ENCODE measurements around the gene UMOD.

The UMOD gene

DNA sequence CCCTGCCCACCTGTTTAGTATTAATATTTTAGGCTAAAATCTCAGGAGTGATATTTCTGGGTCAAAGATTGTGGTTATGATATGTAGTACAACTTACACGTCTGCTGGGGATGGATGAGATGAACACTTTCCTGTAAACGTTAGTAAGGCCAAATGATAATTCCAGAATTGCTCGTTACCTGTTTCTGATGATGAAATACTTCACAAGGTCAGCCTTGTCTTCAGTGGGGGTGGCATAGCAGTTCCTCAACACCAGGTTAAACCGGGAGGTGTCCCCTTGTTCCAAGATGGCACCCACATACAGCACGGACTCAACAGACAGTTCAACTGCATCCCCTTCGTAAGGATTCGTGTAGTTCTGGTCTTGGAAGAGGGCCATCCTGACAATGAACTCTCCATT, 34.5 kb downstream of the UMOD start:
- Histone ChIP-seq H3F3A (ENCODE audit: control insufficient read depth, insufficient read depth) (no peaks in the 10 kb centered on the region), H3K79me2 (ENCODE audit: control insufficient read depth, low read length) (no peaks in the 10 kb centered on the region), H4K20me1 (ENCODE audit: control insufficient read depth, insufficient read depth, low read depth, low read length) (no peaks in the 10 kb centered on the region), H3K9me3 (ENCODE audit: control insufficient read depth, insufficient read depth, low read length) (no peaks in the 10 kb centered on the region), H3K4me3 (ENCODE audit: low read length) (no peak overlapping the region), H3K36me3 (ENCODE audit: control insufficient read depth, low read length) (no peaks in the 10 kb centered on the region), H3K4me1 (ENCODE audit: control insufficient read depth, low read length) (no peaks in the 10 kb centered on the region), H3K4me2 (ENCODE audit: low read length) (no peak overlapping the region), H3K27me3 (ENCODE audit: control insufficient read depth, low read length) (no peaks in the 10 kb centered on the region), H3K9me2 (replicated peaks; ENCODE audit: control insufficient read depth, low read length) (no peaks in the 10 kb centered on the region), H3K27ac (ENCODE audit: low read depth, low read length) (no peak overlapping the region)
- TF ChIP-seq CTCF (IDR thresholded peaks at IDR 0.05; ENCODE audit: low read depth, low read length, poor library complexity, severe bottlenecking), result no peak
- TF ChIP-seq EZH2phosphoT487 (IDR thresholded peaks at IDR 0.05; ENCODE audit: borderline replicate concordance, low read length), result no peak

- H3K4me1 ChIP-seq (ENCODE audit: control insufficient read depth, low read length), result no peaks in the 10 kb centered on the region
Observed at GRCh38 chr16:20317117-20317516, 35.4 kb downstream of the UMOD start.

DNA sequence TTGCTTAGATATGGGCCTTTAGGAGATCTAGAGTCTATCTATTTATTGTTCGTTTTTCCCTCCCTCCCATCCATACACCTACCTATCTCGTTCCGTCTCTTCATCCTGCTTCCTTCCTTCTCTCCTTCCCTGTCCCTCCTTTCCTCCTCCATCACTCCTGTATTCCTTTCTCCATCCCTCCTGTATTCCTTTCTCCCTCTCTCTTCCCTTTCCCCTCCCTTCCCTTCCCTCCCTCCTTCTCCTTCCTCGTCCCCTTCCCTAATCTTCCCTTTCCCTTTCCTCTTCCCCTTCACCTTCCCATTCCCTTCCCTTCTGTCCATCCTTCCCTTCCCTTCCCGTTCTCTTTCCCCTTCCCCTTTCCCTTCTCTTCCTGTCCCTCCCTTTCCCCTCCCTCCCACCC, 35.8 kb downstream of the UMOD start:
- Histone ChIP-seq H3K27ac (ENCODE audit: low read depth, low read length) (no peak overlapping the region), H4K20me1 (ENCODE audit: control insufficient read depth, insufficient read depth, low read depth, low read length) (no peaks in the 10 kb centered on the region), H3K79me2 (ENCODE audit: control insufficient read depth, low read length) (no peaks in the 10 kb centered on the region), H3F3A (ENCODE audit: control insufficient read depth, insufficient read depth) (no peaks in the 10 kb centered on the region), H3K36me3 (ENCODE audit: control insufficient read depth, low read length) (no peaks in the 10 kb centered on the region), H3K27me3 (ENCODE audit: control insufficient read depth, low read length) (no peaks in the 10 kb centered on the region), H3K4me1 (ENCODE audit: control insufficient read depth, low read length) (no peaks in the 10 kb centered on the region), H3K9me3 (ENCODE audit: control insufficient read depth, insufficient read depth, low read length) (no peaks in the 10 kb centered on the region), H3K4me3 (ENCODE audit: low read length) (no peak overlapping the region), H3K4me2 (ENCODE audit: low read length) (no peak overlapping the region), H3K9me2 (replicated peaks; ENCODE audit: control insufficient read depth, low read length) (no peaks in the 10 kb centered on the region)
- TF ChIP-seq CTCF (IDR thresholded peaks at IDR 0.05; ENCODE audit: low read depth, low read length, poor library complexity, severe bottlenecking), result no peak
- TF ChIP-seq EZH2phosphoT487 (IDR thresholded peaks at IDR 0.05; ENCODE audit: borderline replicate concordance, low read length), result no peak

More at GRCh38 chr16:20317117-20317516, 35.4 kb downstream of the UMOD start:
- Histone ChIP-seq H4K20me1 (ENCODE audit: control insufficient read depth, insufficient read depth, low read depth, low read length) (no peaks in the 10 kb centered on the region), H3K36me3 (ENCODE audit: control insufficient read depth, low read length) (no peaks in the 10 kb centered on the region), H3F3A (ENCODE audit: control insufficient read depth, insufficient read depth) (no peaks in the 10 kb centered on the region), H3K9me2 (replicated peaks; ENCODE audit: control insufficient read depth, low read length) (no peaks in the 10 kb centered on the region), H3K27ac (ENCODE audit: low read depth, low read length) (no peak overlapping the region), H3K79me2 (ENCODE audit: control insufficient read depth, low read length) (no peaks in the 10 kb centered on the region), H3K4me2 (ENCODE audit: low read length) (no peak overlapping the region), H3K27me3 (ENCODE audit: control insufficient read depth, low read length) (no peaks in the 10 kb centered on the region), H3K4me3 (ENCODE audit: low read length) (no peak overlapping the region), H3K9me3 (ENCODE audit: control insufficient read depth, insufficient read depth, low read length) (no peaks in the 10 kb centered on the region)
- TF ChIP-seq EZH2phosphoT487 (IDR thresholded peaks at IDR 0.05; ENCODE audit: borderline replicate concordance, low read length), result no peak
- TF ChIP-seq CTCF (IDR thresholded peaks at IDR 0.05; ENCODE audit: low read depth, low read length, poor library complexity, severe bottlenecking), result no peak

- Histone ChIP-seq H3K9me3 (ENCODE audit: control insufficient read depth, insufficient read depth, low read length) (no peaks in the 10 kb centered on the region), H3F3A (ENCODE audit: control insufficient read depth, insufficient read depth) (no peaks in the 10 kb centered on the region), H3K79me2 (ENCODE audit: control insufficient read depth, low read length) (no peaks in the 10 kb centered on the region), H3K27me3 (ENCODE audit: control insufficient read depth, low read length) (no peaks in the 10 kb centered on the region), H3K4me3 (ENCODE audit: low read length) (no peak overlapping the region), H3K4me2 (ENCODE audit: low read length) (no peak overlapping the region), H4K20me1 (ENCODE audit: control insufficient read depth, insufficient read depth, low read depth, low read length) (no peaks in the 10 kb centered on the region), H3K27ac (ENCODE audit: low read depth, low read length) (no peak overlapping the region), H3K9me2 (replicated peaks; ENCODE audit: control insufficient read depth, low read length) (no peaks in the 10 kb centered on the region), H3K36me3 (ENCODE audit: control insufficient read depth, low read length) (no peaks in the 10 kb centered on the region), H3K4me1 (ENCODE audit: control insufficient read depth, low read length) (no peaks in the 10 kb centered on the region)
- TF ChIP-seq CTCF (IDR thresholded peaks at IDR 0.05; ENCODE audit: low read depth, low read length, poor library complexity, severe bottlenecking), result no peak
- no peak for TF ChIP-seq EZH2phosphoT487 (IDR thresholded peaks at IDR 0.05; ENCODE audit: borderline replicate concordance, low read length)
Observed at GRCh38 chr16:20315764-20316163, 36.8 kb downstream of the UMOD start.

Data from DOHH2 (cell line).